Stomach (tissue), 4 donors: ENCODE measurements around the gene PSEN2.

ENCODE experiments used
- EP300 ChIP-seq: sonication (generic); formaldehyde crosslinking; IDR thresholded peaks from one replicate; pipeline ENCODE4 v1.6.1; 2017; ENCODE audit warnings: antibody characterized with exemption
- POLR2A ChIP-seq, 4 donors: fragments of 450-650 bp; IDR thresholded peaks; one replicate each; pipeline ENCODE4 v1.6.1; 2016; ENCODE audit warnings: antibody characterized with exemption in 4 of 4, control low read depth in 2 of 4, mild to moderate bottlenecking in 1 of 4, moderate library complexity in 1 of 4
- POLR2AphosphoS5 ChIP-seq, 3 donors: sonication (generic); formaldehyde crosslinking; IDR thresholded peaks; one replicate each; pipeline ENCODE4 v1.6.1; 2016; ENCODE audit warnings: antibody characterized with exemption in 3 of 3
- TF ChIP-seq, protein P1 (sequence below), 7 experiments: fragments of 450-650 bp in 4 of 7; fragments of 200-600 bp in 3 of 7; sonication (generic) in 3 of 7; IDR thresholded peaks; one replicate each; pipeline ENCODE4 v1.5.1; 2016 to 2019; ENCODE audit warnings: antibody characterized with exemption in 7 of 7, control low read depth in 2 of 7, mild to moderate bottlenecking in 1 of 7

DNA sequence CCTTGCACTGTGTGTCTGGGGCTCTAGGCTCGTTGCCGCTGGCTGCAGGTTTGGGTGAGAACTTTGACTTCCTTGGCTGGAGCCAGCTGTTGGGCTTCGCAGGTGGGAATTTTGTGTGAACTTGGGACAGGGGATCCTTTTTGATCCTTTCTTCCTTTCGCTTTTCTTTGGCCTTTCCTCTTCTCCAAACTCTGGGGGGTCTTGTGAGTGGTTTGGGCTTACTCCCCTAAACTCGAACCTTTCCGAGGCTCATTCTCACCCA, 70.3 kb downstream of the PSEN2 start:
- no peak for TF ChIP-seq POLR2AphosphoS5 (IDR thresholded peaks at IDR 0.05)
- TF ChIP-seq, protein P1, sequence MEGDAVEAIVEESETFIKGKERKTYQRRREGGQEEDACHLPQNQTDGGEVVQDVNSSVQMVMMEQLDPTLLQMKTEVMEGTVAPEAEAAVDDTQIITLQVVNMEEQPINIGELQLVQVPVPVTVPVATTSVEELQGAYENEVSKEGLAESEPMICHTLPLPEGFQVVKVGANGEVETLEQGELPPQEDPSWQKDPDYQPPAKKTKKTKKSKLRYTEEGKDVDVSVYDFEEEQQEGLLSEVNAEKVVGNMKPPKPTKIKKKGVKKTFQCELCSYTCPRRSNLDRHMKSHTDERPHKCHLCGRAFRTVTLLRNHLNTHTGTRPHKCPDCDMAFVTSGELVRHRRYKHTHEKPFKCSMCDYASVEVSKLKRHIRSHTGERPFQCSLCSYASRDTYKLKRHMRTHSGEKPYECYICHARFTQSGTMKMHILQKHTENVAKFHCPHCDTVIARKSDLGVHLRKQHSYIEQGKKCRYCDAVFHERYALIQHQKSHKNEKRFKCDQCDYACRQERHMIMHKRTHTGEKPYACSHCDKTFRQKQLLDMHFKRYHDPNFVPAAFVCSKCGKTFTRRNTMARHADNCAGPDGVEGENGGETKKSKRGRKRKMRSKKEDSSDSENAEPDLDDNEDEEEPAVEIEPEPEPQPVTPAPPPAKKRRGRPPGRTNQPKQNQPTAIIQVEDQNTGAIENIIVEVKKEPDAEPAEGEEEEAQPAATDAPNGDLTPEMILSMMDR (IDR thresholded peaks at IDR 0.05) = no peak
- TF ChIP-seq POLR2A (IDR thresholded peaks at IDR 0.05) = no peak
- no peak for TF ChIP-seq EP300
